NCI-H510A (cell line): ENCODE results near the gene ACOXL.

Experiments used
- DNase-seq: peaks from one replicate; lab custom pipeline; 2025; lab: John Stamatoyannopoulos, UW

The ACOXL gene

DNA sequence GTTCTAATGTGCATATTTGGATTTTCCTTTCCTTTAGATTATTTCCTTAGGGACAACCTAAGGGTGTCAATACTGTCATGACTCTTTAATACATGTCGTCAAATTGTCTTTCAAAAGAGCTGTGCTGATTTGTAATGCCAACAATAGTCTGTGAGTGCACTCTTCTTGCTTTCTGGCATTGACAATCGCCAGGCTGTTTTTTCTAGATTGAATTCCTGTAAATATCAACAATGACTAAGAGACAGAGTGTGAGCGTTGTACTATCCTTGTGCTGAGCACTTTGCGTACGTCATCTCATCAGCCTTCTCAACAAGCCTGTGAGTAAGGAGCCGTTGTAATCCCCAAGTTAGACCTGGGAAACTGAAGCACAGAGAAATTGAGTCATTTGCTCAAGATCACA, 96.0 kb downstream of the ACOXL start:
- DNase-seq, result no peak

DNA sequence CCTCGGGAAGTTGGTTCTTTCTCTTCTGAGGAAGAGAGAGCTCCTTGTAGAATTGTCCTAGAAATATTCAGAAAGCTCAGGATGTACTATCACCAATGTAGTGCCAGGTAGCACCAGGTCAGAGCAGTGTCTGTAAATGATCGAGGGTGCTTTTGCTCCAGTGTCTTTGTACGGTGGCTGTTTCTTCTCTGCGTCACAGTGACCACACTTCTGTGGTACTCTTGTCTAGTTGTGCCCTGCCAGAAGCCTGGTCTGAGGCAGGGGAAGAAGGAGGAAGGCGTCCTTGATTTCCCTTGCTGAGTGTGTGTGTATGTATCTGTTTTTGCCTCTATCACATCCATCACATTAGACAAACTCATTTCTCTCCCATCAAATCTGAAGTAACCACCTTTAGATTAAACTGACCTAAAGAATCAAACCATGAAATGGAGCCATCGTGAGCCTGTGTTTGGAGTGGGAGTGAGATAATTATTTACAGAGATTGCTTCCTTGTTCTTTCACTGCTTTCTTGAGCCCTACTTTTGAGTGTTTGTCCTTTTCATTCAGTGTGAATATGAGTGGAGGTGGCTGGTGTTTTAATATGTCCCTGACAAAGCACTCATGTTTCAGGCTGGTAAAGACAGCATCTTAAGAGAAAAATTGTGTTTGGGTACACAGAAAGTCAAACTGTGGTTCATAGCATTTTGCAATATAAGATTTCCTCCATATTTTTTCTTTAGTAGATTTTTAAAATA, 97.2 kb downstream of the ACOXL start:
- DNase-seq, result no peak

DNA sequence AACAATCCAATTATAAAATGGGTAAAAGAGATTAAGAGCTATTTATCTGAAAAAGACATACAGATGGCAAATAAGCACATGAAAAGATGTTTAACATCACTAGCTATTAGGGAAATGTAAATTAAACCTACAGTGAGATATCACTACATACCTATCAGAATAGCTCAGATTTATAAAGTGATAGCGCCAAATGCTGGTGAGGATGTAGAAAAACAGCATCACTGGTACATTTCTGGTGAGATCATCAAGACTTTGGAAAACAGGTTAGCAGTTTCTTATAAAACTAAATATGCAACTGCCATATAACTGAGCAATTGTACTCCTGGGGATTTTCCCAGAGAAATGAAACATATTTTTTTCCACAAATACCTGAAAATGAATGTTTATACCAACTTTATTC, 100.4 kb downstream of the ACOXL start:
- no peak for DNase-seq

DNA sequence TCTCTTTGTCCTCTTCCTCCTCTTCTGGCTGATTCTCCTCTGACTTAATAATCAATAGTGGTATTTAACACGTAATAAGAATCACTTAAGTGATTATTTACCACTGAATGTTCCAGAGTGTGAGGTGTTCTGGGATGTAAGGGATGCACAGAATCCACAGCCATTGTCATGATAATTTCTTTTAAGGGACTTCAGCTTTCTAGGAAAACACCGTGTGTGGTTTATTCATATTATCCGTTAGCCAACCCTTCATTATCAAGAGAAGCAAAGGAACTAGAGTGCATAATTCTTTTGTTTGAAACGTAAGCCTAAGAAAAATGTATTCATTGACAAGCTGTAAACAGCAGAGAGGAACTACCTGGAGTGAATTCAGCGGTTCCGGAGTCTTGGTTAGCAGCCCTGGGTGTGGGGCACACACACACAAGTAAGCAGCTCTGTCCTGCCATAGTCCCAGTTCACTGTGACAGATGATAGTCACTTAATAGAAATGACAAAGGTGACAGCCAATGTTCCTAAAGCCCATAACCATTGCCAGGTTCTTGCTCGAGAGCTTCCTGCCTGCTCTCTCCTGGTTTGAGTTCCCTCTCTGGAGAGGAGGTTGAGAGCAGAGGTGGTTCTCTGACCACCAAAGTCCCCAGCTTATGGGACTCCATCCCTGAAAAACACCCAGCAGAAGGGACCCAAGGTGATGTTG, 101.9 kb downstream of the ACOXL start:
- DNase-seq, result no peak

DNA sequence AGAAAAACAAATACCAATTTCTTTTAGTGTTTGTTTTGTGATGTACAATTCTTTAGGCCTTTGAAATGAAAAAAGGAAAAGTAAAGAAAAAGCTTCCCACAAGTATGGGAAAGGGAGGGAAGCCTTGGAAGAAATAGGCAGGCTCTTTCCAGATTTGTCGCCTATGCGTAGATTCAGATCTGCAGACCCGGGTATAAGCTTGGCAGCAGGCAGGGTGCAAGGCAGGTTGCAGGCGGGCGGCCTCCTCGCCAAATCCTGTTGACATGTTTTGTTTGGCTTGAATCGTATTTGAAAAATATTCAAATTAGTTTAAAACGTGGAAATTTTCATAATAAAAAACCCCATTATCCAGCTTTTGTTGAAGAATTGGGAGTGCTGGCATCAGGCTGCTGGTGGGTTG, 104.3 kb downstream of the ACOXL start:
- no peak for DNase-seq

DNA sequence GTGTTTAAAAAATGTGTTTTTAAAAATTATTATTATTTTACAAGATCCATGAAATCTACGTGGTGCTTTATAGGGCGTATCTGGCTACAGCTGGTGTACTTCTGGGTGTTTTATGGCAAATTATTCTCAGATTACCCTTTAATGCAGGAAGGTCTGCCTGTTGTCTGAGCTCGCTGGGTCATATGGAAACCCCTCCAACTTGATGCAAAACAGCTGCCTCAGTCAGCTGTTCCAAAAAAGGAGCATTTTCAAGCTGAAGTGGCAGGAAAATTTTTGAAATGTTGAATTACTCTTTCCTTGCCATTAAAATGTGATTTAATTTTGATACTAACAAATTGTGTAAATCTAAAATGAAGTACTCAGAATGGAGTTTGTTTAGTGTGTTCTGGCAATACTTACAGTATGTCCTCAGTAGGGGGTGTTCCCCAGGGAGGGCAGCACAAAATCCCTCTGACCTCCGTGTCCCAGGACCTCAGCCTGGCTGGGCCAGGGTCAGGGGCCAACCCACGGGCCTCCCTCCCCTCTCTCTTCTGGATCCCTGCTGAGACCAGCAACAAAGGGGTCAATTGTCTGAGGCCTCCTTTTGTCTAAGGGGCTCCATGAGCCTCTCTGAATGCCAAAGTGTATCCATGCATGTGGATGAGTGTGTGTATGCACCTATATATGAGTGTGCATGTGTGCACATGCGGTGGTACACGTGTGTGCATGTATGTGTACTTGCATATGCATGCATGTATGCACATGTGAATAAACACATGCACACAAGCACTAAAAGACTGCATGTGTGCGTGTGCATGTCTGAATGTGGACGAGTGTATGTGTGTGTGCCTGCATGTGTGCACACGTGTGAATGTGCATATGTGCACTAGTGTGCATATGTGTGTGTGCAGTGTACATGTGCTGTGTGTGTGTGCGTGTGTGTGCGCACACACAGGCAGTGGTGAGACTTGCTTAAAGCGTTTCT, 105.4 kb downstream of the ACOXL start:
- DNase-seq, result no peak

DNA sequence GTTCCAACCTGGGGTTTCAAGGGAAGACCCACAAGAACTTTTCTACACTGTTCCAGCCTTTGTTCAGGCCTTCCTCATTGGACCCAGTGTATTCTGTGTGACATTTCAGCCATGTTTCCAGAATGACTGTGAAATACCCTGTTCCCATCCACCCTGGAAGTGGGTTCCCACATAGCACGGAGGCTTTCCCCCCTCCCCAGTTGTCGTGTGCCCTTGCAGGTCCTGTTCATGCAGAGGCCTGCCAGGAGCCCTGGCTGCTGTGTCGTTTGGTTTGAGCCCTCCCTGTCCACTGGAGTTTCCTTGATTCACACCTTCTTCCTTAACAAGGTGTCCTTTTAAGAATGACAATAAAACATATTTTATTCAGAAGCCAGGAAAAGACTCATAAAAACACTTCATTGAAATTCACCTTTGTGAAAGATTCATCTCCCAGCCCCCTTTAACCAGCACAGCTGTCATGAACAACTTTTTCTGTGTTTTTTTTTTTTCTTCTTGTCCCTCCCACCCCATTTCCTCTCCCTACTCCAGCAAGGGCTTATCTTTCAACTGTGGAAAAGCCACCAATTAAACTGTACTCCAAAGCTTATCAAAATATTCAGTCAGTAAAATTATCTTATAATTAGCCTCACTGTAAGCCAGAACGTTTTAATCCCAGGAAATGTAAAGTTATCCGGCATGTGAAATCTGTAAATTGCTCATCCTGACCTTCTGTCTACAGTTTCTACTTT, 106.4 kb downstream of the ACOXL start:
- no peak for DNase-seq

DNA sequence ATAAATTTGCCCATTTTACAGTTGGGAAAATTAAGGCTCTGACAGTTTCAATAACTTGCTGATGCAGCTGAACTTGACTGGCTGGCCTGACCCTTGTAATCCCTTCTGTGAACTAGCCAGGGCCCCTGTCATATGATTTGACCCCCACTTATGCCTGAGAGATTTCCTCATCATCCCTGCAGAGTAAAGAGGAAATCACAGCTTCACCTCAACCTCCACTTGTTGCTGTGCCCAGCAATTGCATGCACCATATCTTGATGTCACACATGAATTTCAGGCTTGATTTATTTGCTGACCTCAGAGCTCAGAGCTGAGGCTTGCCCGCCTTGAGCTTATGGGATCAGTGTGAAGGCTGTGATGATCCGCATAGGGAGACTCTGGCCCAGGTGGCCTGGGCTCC, 108.1 kb downstream of the ACOXL start:
- no peak for DNase-seq

DNA sequence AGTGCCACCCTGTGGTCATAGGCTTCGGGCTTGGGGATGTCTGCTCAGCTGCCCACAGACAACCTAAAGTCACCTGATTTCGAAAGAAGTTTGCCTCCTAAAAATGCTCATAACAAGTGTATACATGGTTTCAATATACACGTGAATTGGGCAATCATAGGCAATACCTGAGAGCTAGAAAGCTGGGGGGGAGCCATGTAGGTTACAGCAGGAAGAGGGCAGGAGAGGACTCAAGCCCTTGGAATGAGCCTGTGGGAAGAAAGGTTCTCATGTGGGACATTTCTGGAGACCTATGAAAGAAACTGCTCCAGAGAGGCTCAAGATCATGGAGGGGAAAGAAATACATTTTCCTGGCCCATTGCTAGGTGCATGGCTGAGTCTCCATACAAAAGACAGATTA, 109.7 kb downstream of the ACOXL start:
- DNase-seq, result no peak

DNA sequence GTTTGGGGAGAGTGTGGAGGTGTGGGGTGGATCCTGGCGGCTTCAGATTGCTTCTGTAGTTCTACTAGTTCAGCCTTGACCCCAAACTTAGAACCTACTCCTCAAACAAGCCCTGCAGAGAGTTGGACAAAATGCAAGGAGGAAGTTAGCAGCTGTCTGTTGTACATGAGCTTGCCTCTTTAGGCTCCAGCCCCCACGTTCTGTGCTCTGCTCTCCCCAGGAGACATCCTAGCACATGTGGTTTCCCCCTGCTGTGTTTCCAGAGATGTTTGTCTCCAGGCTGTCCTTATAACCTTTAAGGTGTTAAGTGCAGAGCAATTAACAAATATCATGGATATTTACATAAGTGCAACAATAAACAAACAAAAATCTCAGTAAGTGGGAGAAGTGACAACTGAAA, 111.1 kb downstream of the ACOXL start:
- no peak for DNase-seq

DNA sequence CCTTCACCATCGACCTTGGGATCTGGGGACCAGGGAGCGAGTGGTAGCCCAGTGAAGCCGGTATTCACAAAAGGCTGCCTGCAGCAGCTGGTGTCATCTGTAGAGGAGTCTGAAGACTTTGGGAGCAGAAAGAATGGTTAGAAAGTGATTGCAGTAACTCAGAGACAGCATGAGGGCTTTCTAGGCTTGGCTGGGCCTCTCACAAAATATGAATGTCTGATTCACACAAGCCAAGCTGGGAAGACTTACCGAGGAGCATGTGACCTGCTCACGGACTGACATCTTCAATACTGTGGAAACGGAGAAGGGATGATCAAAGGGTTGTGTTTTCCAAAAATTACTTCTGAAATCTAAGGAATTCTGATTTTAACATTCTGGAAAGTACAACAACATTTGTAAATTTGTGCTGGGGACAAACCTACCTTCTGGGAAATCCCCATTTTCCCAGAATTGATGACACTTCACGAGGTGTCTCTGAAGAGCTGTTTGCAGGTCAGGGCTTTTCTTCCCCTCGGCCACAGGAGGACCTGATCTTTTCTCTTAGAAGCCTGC, 111.7 kb downstream of the ACOXL start:
- no peak for DNase-seq

DNA sequence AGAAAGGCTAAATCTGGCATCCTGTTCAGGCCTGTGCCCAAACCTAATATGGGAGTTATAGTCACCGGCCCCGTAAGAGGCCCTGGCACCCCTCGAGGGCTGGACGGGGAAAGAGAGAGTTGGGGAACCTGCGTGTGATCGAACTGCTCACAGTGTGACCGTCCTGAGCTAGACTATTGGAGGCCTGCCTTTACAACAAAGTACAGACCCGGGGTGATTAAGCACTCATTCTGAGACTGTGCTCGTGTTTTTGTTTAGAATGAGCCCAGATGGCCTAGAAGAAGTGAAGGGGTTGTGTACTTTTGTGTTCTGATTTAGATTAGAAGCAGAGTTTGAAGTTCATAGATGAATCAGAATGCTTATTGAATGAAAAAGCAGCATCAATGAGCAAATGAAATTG, 115.3 kb downstream of the ACOXL start:
- no peak for DNase-seq

DNA sequence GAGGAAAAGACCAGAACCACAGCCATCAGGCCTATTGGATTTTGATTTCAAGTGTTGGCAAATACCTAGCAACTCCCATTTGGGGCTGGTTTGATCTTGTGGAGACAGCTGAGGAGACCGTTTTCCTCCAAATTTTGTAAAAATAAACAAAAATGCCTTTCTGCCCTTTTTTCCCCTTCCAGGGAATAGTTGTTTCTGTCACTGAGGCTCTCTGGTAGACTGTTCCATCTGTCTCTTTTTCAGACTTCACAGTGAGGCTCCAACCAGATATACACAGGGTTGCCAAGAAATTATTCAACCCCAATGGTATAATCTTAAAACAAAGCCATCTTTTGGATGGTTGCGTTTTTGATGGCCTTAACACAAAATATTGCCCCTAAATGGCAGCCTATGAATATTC, 115.7 kb downstream of the ACOXL start:
- no peak for DNase-seq

DNA sequence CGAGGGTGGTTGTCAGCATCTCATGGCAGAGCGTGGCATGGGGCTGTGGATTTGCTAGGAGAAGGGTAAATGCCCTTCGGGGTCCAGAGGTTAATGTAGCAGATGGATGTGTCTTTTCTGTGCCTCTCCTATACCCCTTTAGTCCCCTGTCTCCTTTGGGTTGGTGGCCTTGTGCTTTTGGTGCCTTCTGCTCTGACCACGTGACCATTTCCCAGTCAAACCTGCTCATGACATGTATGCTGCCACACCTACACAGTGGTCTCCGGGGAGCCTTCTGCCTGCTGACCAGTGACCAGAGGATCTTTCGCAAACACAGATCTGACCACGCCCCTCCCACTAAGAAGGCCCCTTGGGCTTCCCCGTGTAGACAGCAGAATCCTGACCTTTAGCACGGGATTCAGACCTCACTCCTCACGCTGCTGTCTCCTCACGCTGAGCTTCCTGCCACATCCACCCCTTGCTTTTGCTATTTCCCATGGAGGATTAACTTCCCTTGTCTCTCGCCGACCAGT, 116.2 kb downstream of the ACOXL start:
- DNase-seq, result no peak

DNA sequence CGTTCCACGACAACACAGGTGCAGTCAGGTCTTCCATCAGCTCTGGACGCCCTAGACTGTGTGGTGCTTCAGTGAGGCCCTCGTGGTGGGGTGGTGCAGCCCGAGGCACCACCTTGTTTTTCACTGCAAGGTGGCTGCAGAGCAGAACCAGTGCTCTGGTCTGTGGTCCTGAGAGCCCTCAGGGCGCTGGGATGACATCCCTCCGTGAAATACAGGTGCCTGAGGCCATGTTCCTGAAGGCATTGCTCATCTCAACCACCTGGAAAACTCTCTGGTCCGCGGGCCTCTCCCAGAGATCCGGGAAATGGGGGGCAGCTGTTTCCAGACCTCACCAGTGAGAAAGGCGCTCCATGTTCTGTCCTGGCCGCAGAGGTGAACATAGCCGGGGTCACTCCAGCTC, 119.2 kb downstream of the ACOXL start:
- no peak for DNase-seq

DNA sequence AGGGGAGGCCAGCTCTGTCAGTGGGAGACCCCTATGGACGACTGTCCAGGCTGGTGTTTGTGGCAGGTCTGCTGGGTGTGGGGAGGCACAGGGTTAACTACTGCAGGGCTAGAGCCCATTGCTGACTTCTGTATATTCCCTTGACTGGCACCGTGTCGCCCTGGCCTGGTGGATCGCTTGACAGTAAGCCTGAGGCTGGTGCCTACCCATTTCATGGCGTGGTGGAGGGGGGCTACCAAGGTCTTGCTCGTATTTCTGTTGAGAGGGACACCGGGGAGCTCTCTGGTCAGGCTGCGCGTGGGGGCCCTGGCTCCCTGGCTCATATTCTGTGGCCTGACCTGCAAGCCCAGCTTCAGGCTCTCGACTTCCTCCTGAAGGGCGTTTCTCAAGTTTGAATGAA, 119.7 kb downstream of the ACOXL start:
- DNase-seq, result no peak

DNA sequence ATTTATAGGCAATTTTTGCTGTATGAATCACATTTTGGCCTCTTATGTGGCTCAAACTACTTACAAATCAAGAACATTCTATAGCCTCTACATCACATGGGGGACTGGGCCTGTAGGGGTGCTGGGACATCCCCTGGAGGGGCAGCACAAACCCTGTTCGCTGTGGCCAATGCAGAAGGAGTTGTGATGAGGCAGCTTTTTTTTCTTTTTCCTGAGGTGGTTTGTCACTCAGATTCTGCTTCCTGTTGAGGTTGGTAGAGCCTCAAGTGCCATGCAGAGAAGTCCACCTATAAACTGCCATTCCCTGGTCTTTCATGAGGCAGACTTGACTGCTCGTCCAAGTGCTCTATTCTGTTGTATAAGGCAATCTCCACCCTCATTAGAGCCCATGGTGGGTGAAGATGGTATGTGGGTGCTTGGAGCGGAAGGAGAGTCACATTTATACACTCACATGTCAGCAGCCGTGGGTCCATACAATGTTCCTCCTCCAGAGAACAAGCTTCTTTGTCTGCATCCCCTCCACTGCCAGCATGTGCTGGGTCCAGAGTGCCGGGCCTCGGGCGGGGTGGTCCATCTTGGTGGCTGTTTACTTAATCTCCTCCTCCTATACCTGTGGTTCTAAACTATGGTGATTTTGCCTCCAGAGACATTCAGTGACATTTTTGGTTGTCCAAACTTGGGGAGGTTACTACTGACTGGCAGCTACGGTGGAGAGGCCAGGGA, 120.3 kb downstream of the ACOXL start:
- DNase-seq, result no peak

DNA sequence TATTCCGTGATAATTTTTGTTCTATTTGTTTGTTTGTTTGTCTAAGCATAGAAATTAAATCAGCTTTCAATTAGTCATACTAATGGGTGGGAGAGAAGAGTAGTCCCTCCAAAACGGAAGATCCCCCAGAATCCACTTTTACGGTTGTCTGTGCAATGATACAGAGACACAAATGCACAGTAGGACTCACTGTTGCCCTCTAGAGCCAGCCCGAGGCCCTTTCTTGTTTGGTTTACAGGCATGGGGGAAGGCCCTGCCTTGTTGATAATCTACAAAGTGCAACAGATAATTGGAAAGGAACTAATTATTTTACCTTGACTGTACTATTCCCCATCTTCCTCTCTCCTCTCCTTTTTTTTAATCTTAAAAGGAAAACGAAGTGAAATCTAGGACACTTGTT, 121.1 kb downstream of the ACOXL start:
- no peak for DNase-seq

DNA sequence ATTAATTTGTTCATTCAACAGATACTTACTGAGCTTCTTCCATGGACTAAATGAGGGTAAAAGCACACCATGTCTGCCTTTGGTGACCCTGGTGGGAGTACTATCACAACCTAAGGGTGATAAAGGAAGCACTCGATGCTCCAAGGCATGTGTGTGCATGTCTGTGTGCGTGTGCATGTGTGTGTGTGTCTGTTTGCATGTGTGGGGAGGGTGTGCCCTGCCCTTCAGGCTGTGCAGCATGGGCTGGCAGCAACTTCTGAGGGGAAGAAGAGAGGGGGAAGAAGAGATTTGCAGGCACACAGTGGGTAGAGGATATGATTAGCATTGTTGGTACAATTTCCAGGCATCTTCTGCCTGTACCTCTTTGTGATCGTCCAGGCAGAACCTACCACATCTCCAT, 121.6 kb downstream of the ACOXL start:
- DNase-seq, result no peak

DNA sequence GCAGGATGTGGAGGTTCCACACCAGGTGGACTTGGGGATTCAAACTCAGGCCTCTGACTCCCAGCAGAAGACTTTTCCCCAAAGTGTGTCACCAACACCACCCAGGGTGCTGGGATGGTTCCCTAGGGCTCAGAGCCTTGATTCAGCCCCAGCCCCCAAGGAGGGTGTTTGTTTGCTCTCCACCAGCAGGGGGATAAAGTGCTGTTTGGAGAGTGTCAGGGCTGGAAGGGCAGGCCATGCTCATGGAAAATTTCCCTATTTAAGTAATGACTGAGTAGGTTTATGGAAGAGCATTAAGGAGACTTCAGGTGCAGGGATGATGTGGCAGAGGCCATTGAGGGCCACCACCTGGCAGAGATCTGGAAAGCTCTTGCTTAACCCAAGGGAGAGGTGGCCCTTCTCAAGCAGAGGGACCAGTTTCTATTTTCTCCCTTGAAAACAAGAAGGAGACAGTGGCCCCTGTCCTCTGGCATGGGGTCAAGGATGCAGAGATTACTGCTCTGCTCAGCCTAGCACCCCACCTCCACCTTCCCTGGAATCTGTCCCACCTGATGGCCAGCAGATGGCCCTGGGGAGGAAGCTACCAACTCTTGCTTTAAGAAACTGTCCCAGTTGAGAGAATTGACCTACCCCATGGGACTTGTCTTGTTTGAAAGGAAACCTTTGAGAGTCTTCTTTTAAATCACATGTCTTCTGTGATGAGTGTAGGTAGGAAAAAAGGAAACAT, 122.1 kb downstream of the ACOXL start:
- DNase-seq, result no peak
